ENCODE results near the gene FOXA3.

FOXA3 gene

DNA sequence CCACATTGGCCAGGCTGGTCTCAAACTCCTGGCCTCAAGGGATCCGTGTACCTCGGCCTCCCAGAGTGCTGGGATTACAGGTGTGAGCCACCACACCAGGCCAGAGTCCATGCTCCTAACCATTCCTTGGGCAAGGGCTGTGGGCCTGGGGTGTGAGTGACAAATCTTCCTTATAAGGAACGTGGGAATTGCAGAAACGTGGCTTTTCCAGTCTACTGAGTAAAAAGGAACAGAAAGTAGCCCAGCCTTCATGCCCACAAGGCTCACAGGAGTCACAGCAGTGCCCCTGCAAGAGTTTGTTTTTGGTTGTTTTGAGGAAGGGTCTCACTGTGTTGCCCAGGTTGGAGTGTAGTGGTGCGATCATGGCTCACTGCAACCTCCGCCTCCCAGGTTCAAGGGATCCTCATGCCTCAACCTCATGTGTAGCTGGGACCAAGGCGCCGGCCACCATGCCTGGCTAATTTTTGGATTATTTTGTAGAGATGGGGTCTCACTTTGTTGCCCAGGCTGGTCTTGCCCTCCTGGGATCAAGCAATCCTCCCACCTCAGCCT lies 33.2 kb downstream of the FOXA3 start:
- no peak for DNase-seq

DNA sequence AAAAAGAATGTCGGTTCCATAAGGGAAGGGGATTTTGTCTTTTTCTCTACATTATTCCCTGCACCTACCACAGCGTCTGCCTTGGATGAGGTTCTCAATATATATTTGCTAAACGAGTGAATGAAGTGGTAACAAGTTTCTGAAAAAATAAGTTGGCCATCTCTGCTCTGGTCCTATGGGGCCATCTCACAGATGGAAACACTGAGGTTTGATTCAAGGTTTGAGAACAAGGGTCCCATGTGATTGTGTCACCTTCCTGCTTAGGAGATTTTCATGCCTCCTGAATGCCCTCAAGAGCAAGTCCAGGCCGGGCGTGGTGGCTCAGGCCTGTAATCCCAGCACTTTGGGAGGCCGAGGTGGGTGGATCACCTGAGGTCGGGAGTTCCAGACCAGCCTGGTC lies 35.1 kb downstream of the FOXA3 start:
- no peak for DNase-seq

DNA sequence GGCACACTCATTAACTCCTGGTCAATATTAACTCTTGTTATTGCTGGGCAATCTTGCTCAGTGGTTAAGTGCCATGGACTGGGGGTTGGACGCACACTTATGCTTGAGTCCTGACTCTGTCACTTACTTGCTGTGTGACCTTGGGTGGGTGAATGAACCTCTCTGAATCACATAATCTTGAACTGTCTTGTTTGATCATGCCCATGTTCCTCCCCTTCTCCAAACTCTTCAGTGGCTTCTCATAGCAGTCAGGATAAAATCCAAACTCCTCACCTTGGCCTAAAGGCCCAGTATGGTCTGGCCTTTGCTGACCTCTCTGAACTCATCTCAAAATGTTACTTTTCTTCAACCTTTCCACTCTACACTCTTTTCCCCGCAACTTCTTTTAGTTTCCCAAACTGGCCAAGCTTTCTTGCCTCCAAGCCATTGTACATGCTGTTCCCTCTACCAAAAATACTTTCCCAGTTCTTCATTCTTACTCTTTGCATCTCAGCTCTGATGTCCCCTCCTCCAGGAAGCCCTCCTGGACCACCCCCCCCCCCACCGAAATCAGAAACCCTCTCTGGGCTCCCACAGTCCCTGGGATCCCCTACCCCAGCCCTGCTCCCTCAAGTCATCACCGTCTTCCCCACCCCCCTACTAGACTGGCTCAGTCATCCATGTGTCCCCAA lies 35.9 kb downstream of the FOXA3 start:
- no peak for DNase-seq

DNA sequence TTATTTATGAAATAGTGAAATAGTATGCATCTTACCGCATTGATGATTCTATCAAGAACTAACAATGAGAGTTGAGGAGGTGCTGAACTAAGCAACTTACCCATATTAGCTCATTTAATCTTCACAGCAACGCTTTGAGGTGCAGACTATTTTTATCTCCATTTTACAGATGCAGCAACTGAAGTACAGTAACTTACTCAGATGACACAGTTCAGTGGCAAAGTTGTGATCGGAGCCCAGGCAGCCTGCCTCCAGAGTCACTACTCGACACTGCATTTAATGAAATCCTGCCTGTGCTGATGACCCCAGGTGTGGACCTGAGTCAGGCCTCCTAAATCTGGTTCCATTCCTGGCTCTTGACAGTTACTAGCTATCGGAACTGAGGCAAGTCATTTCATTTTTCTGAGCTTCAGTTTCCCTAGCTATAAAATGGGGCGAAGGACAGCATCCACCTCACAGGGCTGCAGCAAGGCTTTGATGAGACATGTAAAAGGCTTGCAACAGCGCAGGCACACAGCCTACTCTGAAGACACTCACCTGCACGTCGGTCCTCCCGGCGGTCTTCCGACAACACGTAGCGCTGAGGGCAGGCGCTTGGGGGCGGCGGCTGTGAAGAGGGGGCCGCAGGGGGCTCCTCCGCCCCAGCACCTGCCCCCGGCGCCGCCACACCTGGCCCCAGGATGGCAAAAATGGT lies 36.8 kb downstream of the FOXA3 start:
- no peak for DNase-seq

DNA sequence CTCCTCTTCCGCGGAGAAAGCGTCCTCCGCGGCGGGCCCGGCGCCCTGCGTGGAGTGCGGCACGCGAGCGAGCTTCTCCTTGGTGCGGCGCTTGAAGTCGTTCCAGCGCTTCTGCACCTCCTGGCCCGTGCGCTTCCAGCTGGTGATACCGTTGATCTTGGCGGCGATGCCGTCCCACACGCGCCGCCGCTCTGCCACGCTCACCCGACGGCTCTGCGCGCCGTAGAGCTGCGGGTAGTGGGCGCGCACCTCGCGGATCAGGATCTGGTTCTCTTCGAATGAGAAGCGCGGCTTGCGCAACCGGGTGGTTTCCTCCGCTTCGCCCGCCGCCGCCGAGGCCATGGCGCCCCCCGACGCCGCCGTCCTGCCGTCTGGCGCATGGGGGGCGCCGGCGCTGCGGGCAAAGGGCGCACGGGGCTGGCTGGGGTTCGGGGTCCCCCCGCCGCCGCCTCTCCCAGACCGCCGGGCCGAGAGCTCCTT lies 37.3 kb downstream of the FOXA3 start:
- DNase-seq, result no peak

DNA sequence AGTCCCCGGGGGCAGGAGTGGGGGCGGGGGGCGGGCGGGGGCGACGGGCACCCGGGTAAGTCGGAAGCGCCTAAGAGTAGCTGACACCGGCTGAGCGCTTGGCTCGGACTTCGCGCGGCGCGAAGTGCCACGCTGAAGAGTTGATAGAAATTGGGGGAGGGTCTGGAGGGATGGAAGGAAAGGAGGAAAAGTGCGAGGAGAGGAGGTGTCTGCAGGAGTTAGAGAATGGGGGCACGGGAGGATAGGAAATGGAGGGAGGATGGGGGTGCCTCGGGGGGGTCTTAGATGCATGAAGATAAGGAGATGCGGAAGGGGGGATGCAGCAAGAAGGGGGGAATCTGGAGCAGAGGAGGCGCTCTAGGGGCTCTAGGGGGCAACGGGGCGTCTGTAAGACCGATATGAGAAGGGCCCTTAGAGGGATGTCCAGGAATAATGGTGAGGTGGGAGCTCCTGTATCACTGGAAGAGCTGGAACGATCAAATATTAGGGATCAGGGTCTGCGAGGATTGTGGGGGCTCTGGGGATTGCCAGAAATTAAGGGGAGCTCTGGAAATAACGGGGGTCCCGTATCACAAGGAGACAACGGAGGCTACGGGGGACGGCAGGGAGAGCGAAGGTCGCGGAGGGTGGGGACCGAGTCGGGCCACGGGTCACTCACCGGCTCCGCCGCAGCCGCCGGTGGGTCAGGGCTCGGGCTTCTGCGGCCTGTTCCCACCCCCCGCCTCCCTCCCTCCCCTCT lies 38.0 kb downstream of the FOXA3 start, which contains the start of gene MYPOP:
MYPOP (minus strand) TSS at position 702 of the 739 bp plus-strand sequence. CDS start 840 bp downstream, outside the sequence.
- DNase-seq, result no peak

DNA sequence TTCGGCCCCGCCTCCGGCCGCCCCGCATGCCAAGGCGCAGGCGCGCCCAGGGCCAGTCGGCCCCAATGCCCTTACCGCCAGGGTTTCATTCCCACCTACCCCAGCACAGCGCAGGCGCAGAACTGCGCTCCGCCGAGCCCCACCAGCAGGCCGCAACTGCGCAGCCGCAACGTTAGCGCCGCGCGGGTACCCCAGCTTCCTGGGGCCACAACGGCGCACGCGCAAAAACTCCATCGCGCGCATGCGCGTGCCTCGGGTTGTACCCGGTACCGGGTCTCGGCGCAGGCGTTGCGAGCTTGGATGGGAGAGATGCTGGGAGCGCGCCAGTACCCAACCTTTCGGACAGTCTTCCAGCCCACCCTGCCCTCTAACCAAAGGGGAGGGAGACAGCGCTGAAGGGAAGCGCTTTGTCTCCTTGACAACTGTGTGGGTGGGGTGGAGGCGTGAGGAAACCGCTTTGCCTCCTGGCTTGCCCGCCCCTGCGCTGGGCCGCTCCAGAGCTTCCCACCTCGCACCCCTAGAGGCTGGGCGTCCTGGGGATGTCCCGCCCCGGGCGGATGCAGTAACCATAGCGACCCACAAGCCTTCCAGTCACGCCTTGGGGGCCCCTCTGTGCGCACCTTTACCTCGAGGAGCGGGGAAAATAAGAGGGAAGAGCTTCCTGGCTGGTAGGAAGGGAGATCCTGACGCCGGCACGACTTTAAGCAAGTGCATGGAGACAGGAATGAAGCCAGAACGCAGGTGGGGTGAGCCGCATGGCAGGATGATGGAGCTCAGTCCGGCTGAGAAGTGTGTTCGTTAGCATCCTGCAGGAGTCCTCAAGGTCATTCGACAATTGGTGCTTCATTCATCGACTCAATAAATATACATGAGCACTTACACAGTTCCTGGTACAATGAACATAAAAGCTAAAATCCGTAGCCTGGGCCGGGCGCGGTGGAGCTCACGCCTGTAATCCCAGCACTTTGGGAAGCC lies 38.8 kb downstream of the FOXA3 start:
- peak; percentile 90 for DNase-seq

DNA sequence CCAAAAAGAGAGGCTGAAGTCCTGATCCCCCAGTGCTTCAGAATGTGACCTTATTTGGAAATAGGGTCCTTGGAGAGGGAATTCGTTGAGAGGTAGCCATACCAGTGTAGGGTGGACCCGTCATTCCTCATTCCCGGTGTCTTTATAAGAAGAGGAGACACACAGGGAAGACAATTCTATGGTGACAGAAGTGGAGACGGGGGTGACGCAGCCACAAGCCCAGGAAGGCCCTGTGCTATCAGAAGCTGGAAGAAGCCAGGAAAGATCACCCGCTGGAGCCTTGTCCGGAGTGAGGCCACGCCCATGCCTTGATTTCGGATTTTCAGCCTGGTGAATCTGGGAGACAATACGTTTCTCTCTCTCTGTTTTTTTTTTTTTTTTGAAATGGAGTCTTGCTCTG lies 40.9 kb downstream of the FOXA3 start:
- no peak for DNase-seq

DNA sequence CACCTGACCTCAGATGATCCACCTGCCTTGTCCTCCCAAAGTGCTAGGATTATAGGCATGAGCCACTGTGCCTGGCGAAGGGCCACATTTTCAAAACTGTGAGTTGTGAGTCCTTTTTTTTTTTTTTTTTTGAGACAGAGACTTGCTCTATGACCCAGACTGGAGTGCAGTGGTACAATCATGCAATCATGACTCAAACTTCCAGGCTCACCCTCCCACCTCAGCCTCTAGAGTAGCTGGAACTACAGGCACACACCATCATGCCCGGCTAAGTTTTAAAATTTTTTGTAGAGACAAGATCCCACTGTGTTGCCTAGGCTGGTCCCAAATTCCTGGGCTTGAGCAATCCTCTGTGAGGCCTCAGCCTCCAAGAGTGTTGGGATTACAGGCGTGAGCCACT lies 42.1 kb downstream of the FOXA3 start:
- DNase-seq, result peak; percentile 33

DNA sequence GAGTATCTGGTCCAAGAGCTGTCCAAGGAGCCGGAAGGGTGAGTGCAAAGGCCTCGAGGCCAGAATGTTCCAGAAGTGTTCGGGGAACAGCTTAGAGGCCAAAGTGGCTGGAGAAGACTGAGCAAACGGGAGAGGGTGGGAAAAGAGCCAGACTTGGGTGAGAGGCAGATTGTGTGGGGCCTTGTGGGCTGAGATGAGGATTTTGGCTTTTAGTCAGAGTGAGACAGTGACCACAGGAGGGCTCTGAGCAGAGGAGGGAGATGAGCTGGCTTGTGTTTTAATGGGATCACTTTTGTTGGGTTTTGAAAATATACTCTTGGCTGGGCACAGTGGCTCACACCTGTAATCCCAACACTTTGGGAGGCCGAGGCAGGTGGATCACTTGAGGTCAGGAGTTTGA lies 44.8 kb downstream of the FOXA3 start:
- no peak for DNase-seq

DNA sequence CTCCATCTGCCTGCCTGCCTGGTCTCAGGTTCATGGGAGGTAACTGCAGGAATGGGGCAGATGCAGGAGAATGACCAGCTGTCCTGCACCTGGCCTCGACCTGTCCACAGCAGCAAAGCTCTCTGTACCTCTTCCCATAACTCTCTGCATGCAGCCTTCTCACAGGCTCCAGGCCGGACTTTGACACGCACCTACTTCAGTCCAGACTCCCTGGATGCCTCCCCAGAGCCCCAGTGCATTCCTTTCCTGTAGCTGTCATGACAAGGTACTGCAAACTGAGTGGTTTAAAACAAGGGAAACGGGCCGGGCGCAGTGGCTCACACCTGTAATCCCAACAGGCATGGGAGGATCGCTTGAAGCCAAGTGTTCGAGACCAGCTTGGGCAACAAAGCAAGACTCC lies 47.2 kb downstream of the FOXA3 start:
- no peak for DNase-seq

DNA sequence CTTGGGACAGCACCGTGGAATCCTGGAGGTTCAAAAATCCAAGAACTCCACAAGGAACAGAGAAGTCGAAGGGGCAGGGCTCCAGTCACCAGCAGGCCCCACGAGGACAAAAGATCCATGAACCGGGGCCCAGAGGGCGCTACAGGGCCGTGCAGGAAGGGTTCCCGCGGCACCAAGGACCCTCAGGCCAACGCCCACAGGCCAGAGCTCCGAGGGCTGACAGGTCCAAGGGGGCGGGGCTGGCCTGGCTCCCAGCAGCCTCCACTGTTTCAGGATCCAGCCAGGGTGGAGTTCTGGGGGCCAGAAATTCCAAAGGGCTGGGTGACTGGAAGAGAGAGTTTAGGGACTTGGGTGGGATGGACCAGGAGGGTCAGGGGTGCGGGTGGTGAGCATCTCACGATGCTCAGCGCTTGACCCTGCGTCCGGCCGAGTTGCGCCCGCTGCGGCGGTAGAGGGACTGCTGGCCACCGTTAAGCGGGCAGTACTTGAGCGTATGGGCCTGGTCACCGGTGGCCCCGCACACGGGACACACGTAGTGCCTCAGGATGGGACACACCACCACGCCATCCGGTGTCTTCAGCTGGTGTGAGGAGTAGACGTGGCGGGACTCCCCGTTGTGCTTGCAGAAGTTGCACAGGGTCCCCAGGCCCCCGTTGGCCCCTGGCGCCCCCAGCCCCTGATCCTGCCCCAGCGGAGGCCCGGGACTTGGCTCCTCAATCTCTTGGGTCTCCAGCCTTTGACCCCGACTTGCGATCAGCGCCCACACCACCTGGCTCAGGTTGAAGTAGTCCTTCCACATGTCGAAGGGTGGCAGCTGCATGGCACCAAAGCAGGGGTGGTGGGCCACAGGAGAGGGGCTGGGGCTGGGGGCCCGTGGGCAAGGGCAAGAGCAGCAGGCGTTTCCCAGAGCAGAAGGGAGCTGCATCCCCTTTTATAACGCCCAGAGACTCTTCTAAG lies 50.0 kb downstream of the FOXA3 start, which contains the start of gene NANOS2:
NANOS2 (minus strand) TSS at position 905 of the 957 bp plus-strand sequence; CDS start at position 820, 85 bp downstream.
- no peak for DNase-seq

DNA sequence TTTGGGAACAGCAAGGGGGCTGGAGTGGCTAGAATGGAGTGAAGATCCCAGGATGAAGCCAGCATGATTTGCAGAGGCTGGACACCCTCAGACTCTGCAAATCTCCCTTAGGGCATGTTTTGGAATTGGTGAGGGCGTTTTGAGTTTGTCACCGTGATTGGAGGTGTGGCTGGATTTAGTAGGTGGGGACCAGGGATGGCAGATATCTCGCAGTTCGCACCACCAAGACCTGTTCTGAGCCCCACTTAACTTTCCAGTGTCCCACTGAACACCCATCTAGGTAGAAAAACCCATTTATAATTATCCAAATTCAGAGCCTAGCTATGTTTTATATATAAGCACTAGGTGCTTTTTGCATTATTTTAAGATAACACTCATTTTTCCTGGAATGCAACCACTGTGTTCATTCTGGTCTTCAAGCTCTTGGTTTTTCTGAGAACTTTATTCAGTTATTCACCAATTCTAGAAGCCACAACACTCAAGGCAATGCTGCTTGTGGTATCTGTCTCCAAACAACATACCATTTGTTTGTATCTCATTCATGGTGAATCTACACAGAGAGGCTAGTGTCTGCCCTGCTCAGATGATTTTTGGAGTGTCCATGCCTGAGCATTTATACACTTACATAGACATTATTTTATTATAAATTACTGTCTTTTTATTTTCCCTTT lies 53.4 kb downstream of the FOXA3 start:
- no peak for DNase-seq

DNA sequence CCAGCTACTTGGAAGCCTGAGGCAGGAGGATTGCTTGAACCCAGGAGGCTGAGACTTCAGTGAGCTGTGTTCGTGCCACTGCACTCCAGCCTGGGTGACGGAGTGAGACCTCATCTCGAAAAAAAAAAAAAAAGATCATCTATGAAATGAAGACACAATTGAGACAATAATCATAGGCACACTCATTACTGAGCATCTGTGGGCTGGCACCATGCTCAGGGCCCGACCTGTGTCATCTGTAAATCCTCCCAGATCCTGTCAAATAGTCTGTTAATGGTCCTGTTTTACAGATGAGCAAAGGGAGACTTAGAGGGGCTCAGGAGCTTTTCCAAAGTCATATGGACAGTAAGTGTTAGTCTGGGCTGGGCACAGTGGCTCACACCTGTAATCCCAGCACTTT lies 54.6 kb downstream of the FOXA3 start:
- no peak for DNase-seq

DNA sequence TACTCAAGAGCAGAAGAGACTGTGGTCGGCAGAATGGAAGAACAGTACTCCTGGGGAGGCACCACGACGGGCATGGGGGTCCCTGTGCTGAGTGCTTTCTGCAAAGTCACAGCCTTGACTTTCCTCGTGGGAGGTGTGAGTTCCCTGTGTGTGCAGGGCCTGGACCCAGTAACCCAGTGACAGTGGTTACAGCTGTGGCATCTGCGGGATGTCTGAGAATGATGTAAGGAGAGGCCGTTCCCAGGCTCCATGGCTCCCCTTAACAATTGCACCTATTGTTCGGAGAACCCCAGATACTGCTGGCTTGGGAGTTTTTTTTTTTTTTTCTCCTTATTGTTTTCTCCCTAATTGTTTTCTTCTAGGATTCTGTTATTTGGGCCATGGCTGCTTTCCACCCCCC lies 55.6 kb downstream of the FOXA3 start:
- DNase-seq, result no peak

DNA sequence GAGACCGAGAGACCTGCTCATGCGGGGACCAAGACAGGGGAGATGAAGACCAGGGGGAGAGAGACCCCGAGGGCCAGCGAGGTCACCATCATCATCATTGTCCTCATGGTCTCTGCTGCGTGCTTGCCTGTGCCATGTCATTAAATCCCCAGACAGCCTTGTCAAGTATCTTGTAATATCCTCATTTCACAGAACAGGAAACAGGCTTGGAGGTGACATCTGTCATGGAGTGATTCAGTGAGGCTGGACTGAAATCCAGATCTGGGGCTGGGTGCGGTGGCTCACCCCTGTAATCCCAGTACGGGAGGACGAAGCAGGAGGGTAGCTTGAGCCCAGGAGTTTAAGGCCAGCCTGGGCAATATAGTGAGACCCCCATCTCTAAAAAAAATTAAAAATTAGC lies 56.3 kb downstream of the FOXA3 start:
- no peak for DNase-seq

DNA sequence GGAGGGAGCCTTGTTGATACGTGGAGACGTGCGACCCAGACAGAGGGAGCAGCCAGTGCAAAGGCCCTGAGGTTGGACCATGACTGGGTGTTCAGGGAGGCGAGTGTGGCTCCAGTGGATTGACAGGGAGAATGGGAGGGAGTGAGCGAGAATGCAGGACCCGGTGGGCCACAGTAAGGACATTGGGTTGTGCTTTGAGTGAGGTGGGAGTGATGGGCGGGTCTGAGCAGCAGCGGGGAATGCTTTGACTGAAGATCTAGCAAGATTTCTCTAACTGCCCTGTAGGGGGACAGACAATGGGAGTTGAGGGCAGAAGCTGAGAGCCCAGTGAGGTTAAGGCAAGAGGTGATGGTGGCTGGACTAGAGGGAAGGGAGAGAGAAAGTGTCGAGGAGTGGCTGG lies 58.2 kb downstream of the FOXA3 start:
- no peak for DNase-seq
